Natural killer cell (primary cell): Measurements from ENCODE around the gene C5orf34. TPM values are rescaled to one million over a fixed set of nuclear protein-coding genes. Genes with fewer than 3 reads are reported as not detected.
"Not testable (repeated sequence)": the region's sequence is repeated elsewhere in the genome, so short reads cannot be mapped to it uniquely, and the experiment has no call there.

Experiments used
- ATAC-seq, 3 donors: fragments of 150-1000 bp in 2 of 3; fragments of 200-7000 bp in 1 of 3; cut with Tn5 transposase; 1 replicate in 1 of 3; 2 replicates in 2 of 3; pipeline ENCODE4 v1.10.0; 2021; ENCODE audit warnings: mild to moderate bottlenecking in 2 of 3, moderate library complexity in 2 of 3
- DNase-seq, 2 donors: peaks; one replicate each; pipeline versions ENCODE4 v3.0.0 to v3.0.0-alpha.2; 2013 to 2021; ENCODE audit warnings: mixed read lengths in 1 of 2
- H3K27ac ChIP-seq: one replicate; pipeline ENCODE4 v1.5.1; 2013; ENCODE audit warnings: mild to moderate bottlenecking, low read length
- H3K27me3 ChIP-seq: one replicate; pipeline ENCODE4 v1.6.1; 2013; ENCODE audit warnings: low read length; ENCODE audit not compliant: control insufficient read depth, insufficient read depth
- H3K36me3 ChIP-seq: one replicate; pipeline ENCODE4 v1.6.1; 2013; ENCODE audit warnings: low read length; ENCODE audit not compliant: control insufficient read depth, insufficient read depth
- H3K4me1 ChIP-seq: one replicate; pipeline ENCODE4 v1.6.1; 2013; ENCODE audit warnings: low read length; ENCODE audit not compliant: control insufficient read depth, insufficient read depth
- H3K4me3 ChIP-seq: one replicate; pipeline ENCODE4 v1.5.1; 2013; ENCODE audit warnings: low read length
- H3K9me3 ChIP-seq: one replicate; pipeline ENCODE4 v1.6.1; 2013; ENCODE audit warnings: low read length; ENCODE audit not compliant: control insufficient read depth, insufficient read depth
- H3K27ac Mint-ChIP-seq, 2 donors: one replicate each; pipeline ENCODE4 v1.8.0; 2022; ENCODE audit warnings: mild to moderate bottlenecking in 2 of 2, mixed read lengths in 2 of 2, moderate library complexity in 1 of 2
- H3K27me3 Mint-ChIP-seq, 2 donors: one replicate each; pipeline ENCODE4 v1.8.0; 2022; ENCODE audit warnings: low read depth in 2 of 2, mixed read lengths in 2 of 2
- H3K36me3 Mint-ChIP-seq: one replicate; pipeline ENCODE4 v1.8.0; 2022; ENCODE audit warnings: mixed read lengths
- H3K4me1 Mint-ChIP-seq, 2 donors: one replicate each; pipeline ENCODE4 v1.8.0; 2022; ENCODE audit warnings: mixed read lengths in 2 of 2
- H3K4me3 Mint-ChIP-seq: one replicate; pipeline ENCODE4 v1.8.0; 2022; ENCODE audit warnings: mild to moderate bottlenecking, moderate library complexity, mixed read lengths
- H3K9me3 Mint-ChIP-seq, 2 donors: one replicate each; pipeline ENCODE4 v1.8.0; 2022; ENCODE audit warnings: mixed read lengths in 2 of 2
- WGBS: methylation state at CpG from one replicate; pipeline ENCODE4 v1.1.7; 2013; ENCODE audit warnings: missing lambda C conversion rate; ENCODE audit not compliant: insufficient coverage; 5-methylcytosine and 5-hydroxymethylcytosine counted together
- intact Hi-C: fragments of 100-400 bp; cut with micrococcal nuclease; formaldehyde crosslinking; loops from one replicate; pipeline ENCODE4 v1.14.2; 2022
- total RNA-seq, 4 donors: library from RNA; stranded (reverse); fragments of 120-200 nt in 1 of 4; gene quantifications; one replicate each; pipeline versions ENCODE4 v1.2.3 to v1.2.4, GENCODE V29; 2013 to 2022
- TF ChIP-seq, protein P1 (sequence below): fragments of 200-600 bp; IDR thresholded peaks from one replicate; pipeline ENCODE4 v1.8.0; 2022; ENCODE audit warnings: antibody characterized with exemption

Gene C5orf34
- total RNA-seq, 3 donors from 2014 or later (not counting 1 experiment from before 2014, with no cell fraction given): 1.1 to 1.8 (median 1.3) TPM

DNA sequence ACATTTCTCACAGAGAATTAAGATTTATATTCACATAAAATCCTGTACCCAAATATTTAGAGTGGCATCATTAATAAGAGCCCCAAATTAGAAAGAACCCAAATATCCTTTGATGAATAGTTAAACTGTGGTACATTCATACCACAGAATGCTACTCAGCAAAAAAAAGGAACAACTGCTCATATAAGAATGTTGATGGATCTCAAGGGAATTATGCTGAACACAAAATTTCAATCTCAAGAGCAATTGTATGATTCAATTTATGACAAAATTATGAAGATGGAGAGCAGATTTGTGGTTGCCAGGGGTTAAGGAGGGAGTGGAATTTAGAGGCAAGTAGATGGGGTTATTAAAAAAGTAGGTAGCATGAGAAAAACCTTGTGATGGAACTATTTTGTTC is 46.4 kb upstream of the C5orf34 start:
- Histone ChIP-seq H3K27me3 (no peaks in the 10 kb centered on the region), H3K4me3 (no peak overlapping the region), H3K4me1 (peaks cover 7% of the 10 kb centered on the region), H3K27ac (no peak overlapping the region), H3K36me3 (no peaks in the 10 kb centered on the region), H3K9me3 (no peaks in the 10 kb centered on the region)
- intact Hi-C loops: no loop called here
- Mint-ChIP-seq H3K4me1 (peaks cover 6% of the 10 kb centered on the region in 2 donors), H3K27me3 (no peaks in the 10 kb centered on the region), H3K9me3 (no peaks in the 10 kb centered on the region), H3K27ac (no peak overlapping the region), H3K36me3 (no peaks in the 10 kb centered on the region), H3K4me3 (no peak overlapping the region)
- DNase-seq (no peak), ATAC-seq (no peak)
- TF ChIP-seq, protein P1, sequence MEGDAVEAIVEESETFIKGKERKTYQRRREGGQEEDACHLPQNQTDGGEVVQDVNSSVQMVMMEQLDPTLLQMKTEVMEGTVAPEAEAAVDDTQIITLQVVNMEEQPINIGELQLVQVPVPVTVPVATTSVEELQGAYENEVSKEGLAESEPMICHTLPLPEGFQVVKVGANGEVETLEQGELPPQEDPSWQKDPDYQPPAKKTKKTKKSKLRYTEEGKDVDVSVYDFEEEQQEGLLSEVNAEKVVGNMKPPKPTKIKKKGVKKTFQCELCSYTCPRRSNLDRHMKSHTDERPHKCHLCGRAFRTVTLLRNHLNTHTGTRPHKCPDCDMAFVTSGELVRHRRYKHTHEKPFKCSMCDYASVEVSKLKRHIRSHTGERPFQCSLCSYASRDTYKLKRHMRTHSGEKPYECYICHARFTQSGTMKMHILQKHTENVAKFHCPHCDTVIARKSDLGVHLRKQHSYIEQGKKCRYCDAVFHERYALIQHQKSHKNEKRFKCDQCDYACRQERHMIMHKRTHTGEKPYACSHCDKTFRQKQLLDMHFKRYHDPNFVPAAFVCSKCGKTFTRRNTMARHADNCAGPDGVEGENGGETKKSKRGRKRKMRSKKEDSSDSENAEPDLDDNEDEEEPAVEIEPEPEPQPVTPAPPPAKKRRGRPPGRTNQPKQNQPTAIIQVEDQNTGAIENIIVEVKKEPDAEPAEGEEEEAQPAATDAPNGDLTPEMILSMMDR: no peak

DNA sequence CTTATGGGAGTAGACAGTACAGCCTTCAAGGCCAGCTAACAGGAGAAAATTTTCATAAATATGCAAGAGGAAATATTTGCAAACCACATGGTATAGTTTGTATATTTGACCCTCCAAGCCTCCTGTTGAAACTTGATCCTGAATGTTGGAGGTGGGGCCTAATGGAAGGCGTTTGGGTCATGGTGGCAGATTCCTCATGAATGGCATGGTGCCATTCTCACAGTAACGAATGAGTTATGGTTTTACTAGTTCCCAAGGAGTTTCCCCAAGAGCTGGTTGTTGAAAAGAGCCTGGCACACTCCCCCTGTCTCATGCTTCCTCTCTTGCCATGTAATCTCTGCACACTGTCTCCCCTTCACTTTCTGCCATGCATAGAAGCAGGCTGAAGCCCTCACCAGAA is 45.2 kb upstream of the C5orf34 start:
- peaks cover 6 to 13% of the 10 kb centered on the region in 2 donors for H3K4me1 Mint-ChIP-seq
- 83% methylated on average over 2 of the region's 2 CpGs for WGBS
- H3K27ac ChIP-seq: no peak overlapping the region
- no peaks in the 10 kb centered on the region for H3K9me3 Mint-ChIP-seq
- no peak for DNase-seq
- H3K9me3 ChIP-seq: no peaks in the 10 kb centered on the region
- TF ChIP-seq, protein P1: no peak
- ATAC-seq: no peak
- H3K4me3 Mint-ChIP-seq: no peak overlapping the region
- no peak overlapping the region for H3K27ac Mint-ChIP-seq
- H3K4me3 ChIP-seq: no peak overlapping the region
- intact Hi-C loops: no loop called here
- peaks cover 13% of the 10 kb centered on the region for H3K4me1 ChIP-seq
- H3K36me3 ChIP-seq: no peaks in the 10 kb centered on the region
- no peaks in the 10 kb centered on the region for H3K27me3 ChIP-seq
- H3K27me3 Mint-ChIP-seq: no peaks in the 10 kb centered on the region
- no peaks in the 10 kb centered on the region for H3K36me3 Mint-ChIP-seq

DNA sequence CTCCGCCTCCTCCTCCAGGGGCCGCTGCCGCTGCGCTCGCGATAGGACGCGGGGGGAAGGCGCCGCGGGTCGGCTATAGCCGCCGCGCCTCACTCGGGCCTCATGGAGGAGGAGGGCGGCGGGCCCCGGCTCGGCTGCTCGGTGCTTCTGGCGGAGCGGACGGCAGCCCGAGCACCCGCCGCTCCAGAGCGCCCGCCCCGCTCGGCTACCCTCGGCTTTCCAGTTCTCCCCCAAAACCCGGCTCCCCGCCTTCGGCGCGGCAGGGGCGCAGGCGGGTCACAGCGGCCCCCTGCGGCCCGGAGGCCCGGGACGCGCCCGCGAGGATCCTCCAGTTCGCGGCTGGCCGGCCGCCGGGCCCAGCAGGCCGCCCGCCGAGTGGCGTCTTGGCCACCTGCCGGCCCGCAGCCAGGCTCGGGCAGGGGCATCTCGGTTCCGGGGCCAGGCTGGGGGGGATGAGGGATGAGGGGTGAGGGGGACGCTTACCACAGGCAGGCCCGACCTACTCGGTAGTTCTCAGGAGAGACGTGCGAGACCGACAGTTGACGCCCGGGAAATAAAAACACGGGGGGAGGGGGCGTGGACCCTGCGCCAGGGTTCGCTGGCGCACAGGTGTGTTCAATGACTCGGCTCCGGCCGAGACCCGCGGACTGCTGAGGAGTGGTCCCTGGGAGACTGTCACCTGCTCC is 42.1 kb upstream of the C5orf34 start, which contains the start of gene PAIP1:
PAIP1 (minus strand) TSS at position 221 of the 686 bp plus-strand sequence. CDS start 231 bp downstream, outside the sequence.
- Histone ChIP-seq H3K4me3 (peak within 1 kb of the TSS; percentile 86), H3K4me1 (peaks cover 13% of the 10 kb centered on the region), H3K9me3 (no peaks in the 10 kb centered on the region), H3K36me3 (peaks cover 16% of the 10 kb centered on the region), H3K27ac (peak within 1 kb of the TSS; percentile 87), H3K27me3 (no peaks in the 10 kb centered on the region)
- peak within 1 kb of the TSS; percentile 92 for H3K4me3 Mint-ChIP-seq
- peak; percentile 86 to 92 (median 87) for ATAC-seq
- no peaks in the 10 kb centered on the region for H3K27me3 Mint-ChIP-seq
- TF ChIP-seq, protein P1: peak; percentile 77
- peak within 1 kb of the TSS; percentile 92 to 93 for H3K27ac Mint-ChIP-seq
- H3K4me1 Mint-ChIP-seq: peaks cover 6 to 13% of the 10 kb centered on the region in 2 donors
- H3K36me3 Mint-ChIP-seq: no peaks in the 10 kb centered on the region
- no peaks in the 10 kb centered on the region for H3K9me3 Mint-ChIP-seq
- intact Hi-C loops: loop anchor here (1.0 to 5.0 kb wide), 4 partner anchors 42 to 605 kb away; partner anchors contain the start of genes C5orf34 and NNT
- WGBS: under 1% methylated on average over 79 of the region's 79 CpGs
- peak; percentile 82 to 91 for DNase-seq

DNA sequence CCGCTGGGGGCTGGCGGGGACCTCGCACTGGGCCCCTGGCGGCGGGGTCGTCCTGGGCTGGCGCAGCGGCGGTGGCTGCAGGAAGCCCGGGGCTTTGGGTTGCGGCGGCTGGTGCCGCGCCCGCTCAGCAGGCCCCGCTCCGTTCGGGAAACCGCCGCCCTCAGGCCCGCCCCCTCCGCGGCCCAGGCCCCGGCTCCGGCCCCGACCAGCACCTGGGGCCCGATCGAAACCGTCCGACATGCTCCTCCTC is 41.6 kb upstream of the C5orf34 start:
- H3K27me3 Mint-ChIP-seq, H3K9me3 ChIP-seq, ATAC-seq, H3K36me3 Mint-ChIP-seq, H3K9me3 Mint-ChIP-seq, DNase-seq, H3K27me3 ChIP-seq: not testable (repeated sequence)
- Histone ChIP-seq H3K27ac (peak overlapping the region; percentile 87), H3K4me1 (peaks cover 13% of the 10 kb centered on the region), H3K36me3 (peaks cover 20% of the 10 kb centered on the region), H3K4me3 (peak overlapping the region; percentile 86)
- 0% methylated on average over 30 of the region's 30 CpGs for WGBS
- peak overlapping the region; percentile 92 for H3K4me3 Mint-ChIP-seq
- intact Hi-C loops: loop anchor here (2.0 to 5.0 kb wide), 2 partner anchors 42 to 604 kb away; partner anchors contain the start of gene C5orf34
- peak overlapping the region; percentile 92 to 93 for H3K27ac Mint-ChIP-seq
- peaks cover 6 to 13% of the 10 kb centered on the region in 2 donors for H3K4me1 Mint-ChIP-seq
